GOT3 (cell line): Measurements from ENCODE around the gene BABAM1.

Source experiments
- DNase-seq: peaks from one replicate; lab custom pipeline; 2025; ENCODE audit warnings: mixed read lengths; lab: John Stamatoyannopoulos, UW

The BABAM1 gene

GRCh38 chr19:17323300-17323963 lies 56.2 kb downstream of the BABAM1 start:
- DNase-seq = no peak

- no peak for DNase-seq
Observed at GRCh38 chr19:17323964-17324332, 56.7 kb downstream of the BABAM1 start.

- no peak for DNase-seq
Observed at GRCh38 chr19:17324357-17325114, 57.3 kb downstream of the BABAM1 start.

GRCh38 chr19:17325133-17325532 lies 57.9 kb downstream of the BABAM1 start:
- no peak for DNase-seq

GRCh38 chr19:17325881-17326594 lies 58.8 kb downstream of the BABAM1 start:
- no peak for DNase-seq

GRCh38 chr19:17326595-17326966 lies 59.3 kb downstream of the BABAM1 start:
- DNase-seq = no peak

- no peak for DNase-seq
Observed at GRCh38 chr19:17327068-17327653, 59.9 kb downstream of the BABAM1 start.

- DNase-seq = no peak
Observed at GRCh38 chr19:17327654-17328516, 60.6 kb downstream of the BABAM1 start.
